ENCODE measurements around the gene FIGNL1. TPM values are rescaled to one million over a fixed set of nuclear protein-coding genes. Genes with fewer than 3 reads are reported as not detected.

FIGNL1 gene
- total RNA-seq, 1 donor from 2014 or later = 40.4 TPM

GRCh38 chr7:50476953-50477625, 26.9 kb upstream of the FIGNL1 start:
- H3K27ac Mint-ChIP-seq (ENCODE audit: unreplicated experiment) = no peak overlapping the region
- TF ChIP-seq CTCF (conservative IDR thresholded peaks at IDR 0.05) = no peak
- no peaks in the 10 kb centered on the region for H3K4me1 Mint-ChIP-seq

GRCh38 chr7:50475340-50475739, 25.2 kb upstream of the FIGNL1 start:
- Mint-ChIP-seq H3K27ac (ENCODE audit: unreplicated experiment) (no peak overlapping the region), H3K4me1 (no peaks in the 10 kb centered on the region), H3K9me3 (no peaks in the 10 kb centered on the region), H3K27me3 (ENCODE audit: low read depth) (no peaks in the 10 kb centered on the region), H3K36me3 (ENCODE audit: low read depth) (no peaks in the 10 kb centered on the region), H3K4me3 (no peak overlapping the region)
- no peak for DNase-seq (ENCODE audit: low read depth, low spot score)
- TF ChIP-seq CTCF (conservative IDR thresholded peaks at IDR 0.05) = no peak

More at GRCh38 chr7:50476953-50477625, 26.9 kb upstream of the FIGNL1 start:
- H3K36me3 Mint-ChIP-seq (ENCODE audit: low read depth) = no peaks in the 10 kb centered on the region
- no peak for DNase-seq (ENCODE audit: low read depth, low spot score)
- H3K27me3 Mint-ChIP-seq (ENCODE audit: low read depth) = no peaks in the 10 kb centered on the region
- no peak overlapping the region for H3K4me3 Mint-ChIP-seq
- no peaks in the 10 kb centered on the region for H3K9me3 Mint-ChIP-seq

- no peak overlapping the region for H3K4me3 Mint-ChIP-seq
- no peaks in the 10 kb centered on the region for H3K27me3 Mint-ChIP-seq (ENCODE audit: low read depth)
- H3K9me3 Mint-ChIP-seq = no peaks in the 10 kb centered on the region
- DNase-seq (ENCODE audit: low read depth, low spot score) = no peak
- H3K4me1 Mint-ChIP-seq = no peaks in the 10 kb centered on the region
- H3K36me3 Mint-ChIP-seq (ENCODE audit: low read depth) = no peaks in the 10 kb centered on the region
- no peak for TF ChIP-seq CTCF (conservative IDR thresholded peaks at IDR 0.05)
- H3K27ac Mint-ChIP-seq (ENCODE audit: unreplicated experiment) = no peak overlapping the region
Observed at GRCh38 chr7:50474382-50475160, 24.4 kb upstream of the FIGNL1 start.

GRCh38 chr7:50473531-50473930, 23.4 kb upstream of the FIGNL1 start:
- Mint-ChIP-seq H3K36me3 (ENCODE audit: low read depth) (no peaks in the 10 kb centered on the region), H3K9me3 (no peaks in the 10 kb centered on the region), H3K27ac (ENCODE audit: unreplicated experiment) (peak overlapping the region; percentile 58), H3K27me3 (ENCODE audit: low read depth) (no peaks in the 10 kb centered on the region), H3K4me3 (no peak overlapping the region), H3K4me1 (no peaks in the 10 kb centered on the region)
- TF ChIP-seq CTCF (conservative IDR thresholded peaks at IDR 0.05) = no peak
- no peak for DNase-seq (ENCODE audit: low read depth, low spot score)

GRCh38 chr7:50472427-50472826, 22.3 kb upstream of the FIGNL1 start:
- no peaks in the 10 kb centered on the region for H3K27me3 Mint-ChIP-seq (ENCODE audit: low read depth)
- no peak overlapping the region for H3K4me3 Mint-ChIP-seq
- H3K27ac Mint-ChIP-seq (ENCODE audit: unreplicated experiment) = no peak overlapping the region
- H3K9me3 Mint-ChIP-seq = no peaks in the 10 kb centered on the region
- DNase-seq (ENCODE audit: low read depth, low spot score) = no peak
- no peaks in the 10 kb centered on the region for H3K36me3 Mint-ChIP-seq (ENCODE audit: low read depth)
- TF ChIP-seq CTCF (conservative IDR thresholded peaks at IDR 0.05) = no peak
- peaks cover 5% of the 10 kb centered on the region for H3K4me1 Mint-ChIP-seq
